ENCODE data around the gene MAPK7. TPM values are rescaled to one million over a fixed set of nuclear protein-coding genes. Genes with fewer than 3 reads are reported as not detected.

The MAPK7 gene
- total and polyA plus RNA-seq, 2 of the 4 experiments (the other 2 are of a cell fraction): 9.7 to 25.4 TPM

DNA sequence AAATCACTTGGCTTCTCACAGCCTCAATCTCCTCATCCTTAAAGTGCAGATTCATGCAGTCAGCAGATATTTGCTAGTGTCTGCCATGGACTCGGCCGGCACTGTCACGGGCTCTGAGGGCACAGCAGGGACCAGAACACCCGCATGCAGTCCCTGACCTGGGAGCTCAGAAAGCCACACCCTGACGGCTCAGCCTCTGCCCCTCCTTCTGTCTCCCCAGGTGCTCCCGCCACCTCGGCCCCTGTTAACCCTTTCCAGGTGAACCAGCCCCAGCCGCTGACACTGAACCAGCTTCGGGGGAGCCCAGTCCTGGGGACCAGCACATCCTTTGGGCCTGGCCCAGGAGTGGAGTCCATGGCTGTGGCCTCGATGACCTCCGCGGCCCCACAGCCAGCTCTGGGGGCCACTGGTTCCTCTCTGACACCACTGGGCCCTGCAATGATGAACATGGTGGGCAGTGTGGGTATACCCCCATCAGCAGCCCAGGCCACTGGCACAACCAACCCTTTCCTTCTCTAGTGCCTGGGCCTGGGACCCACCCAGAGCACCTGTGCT is 44.5 kb upstream of the MAPK7 start:
- peaks cover 0 to 32% of the 10 kb centered on the region in 2 experiments; a peak in 2 of 4 replicates for H3K79me1 ChIP-seq (ENCODE audit: low read depth in 1 of 2, low read length in 2 of 2)
- H2BK5ac ChIP-seq (ENCODE audit: low read depth, low read length, poor library complexity, severe bottlenecking): no peak overlapping the region
- WGBS, 2 experiments (ENCODE audit: extremely low coverage in 2 of 2, insufficient read length in 1 of 2): 98% methylated on average over 6 of the region's 12 CpGs; no CpG with 5 or more reads in 1 of the 2 experiments
- no peak overlapping the region for H4K8ac ChIP-seq (ENCODE audit: low read depth in 2 of 2, low read length in 2 of 2)
- ATAC-seq (ENCODE audit: low read depth): no peak
- H3K9me3 ChIP-seq (ENCODE audit: control insufficient read depth, insufficient read depth, low read length): no peaks in the 10 kb centered on the region
- H2AFZ ChIP-seq (replicated peaks; ENCODE audit: low read length, poor library complexity): no peak overlapping the region
- no peak overlapping the region for H3K9ac ChIP-seq (ENCODE audit: low read depth, low read length)
- H3K18ac ChIP-seq (ENCODE audit: low read depth, low read length): no peak overlapping the region
- H3K23ac ChIP-seq (ENCODE audit: low read depth, low read length): no peak overlapping the region
- TF ChIP-seq NFE2L2 (IDR thresholded peaks at IDR 0.05; ENCODE audit: low read depth, low read length): no peak
- no peak for TF ChIP-seq RCOR1 (IDR thresholded peaks at IDR 0.05; ENCODE audit: insufficient replicate concordance, low read length)
- TF ChIP-seq, protein P1, sequence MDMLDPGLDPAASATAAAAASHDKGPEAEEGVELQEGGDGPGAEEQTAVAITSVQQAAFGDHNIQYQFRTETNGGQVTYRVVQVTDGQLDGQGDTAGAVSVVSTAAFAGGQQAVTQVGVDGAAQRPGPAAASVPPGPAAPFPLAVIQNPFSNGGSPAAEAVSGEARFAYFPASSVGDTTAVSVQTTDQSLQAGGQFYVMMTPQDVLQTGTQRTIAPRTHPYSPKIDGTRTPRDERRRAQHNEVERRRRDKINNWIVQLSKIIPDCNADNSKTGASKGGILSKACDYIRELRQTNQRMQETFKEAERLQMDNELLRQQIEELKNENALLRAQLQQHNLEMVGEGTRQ (IDR thresholded peaks at IDR 0.05; ENCODE audit: low read depth, low read length): no peak
- TF ChIP-seq RAD21 (IDR thresholded peaks at IDR 0.05; ENCODE audit: low read length): no peak
- TF ChIP-seq, protein P2, sequence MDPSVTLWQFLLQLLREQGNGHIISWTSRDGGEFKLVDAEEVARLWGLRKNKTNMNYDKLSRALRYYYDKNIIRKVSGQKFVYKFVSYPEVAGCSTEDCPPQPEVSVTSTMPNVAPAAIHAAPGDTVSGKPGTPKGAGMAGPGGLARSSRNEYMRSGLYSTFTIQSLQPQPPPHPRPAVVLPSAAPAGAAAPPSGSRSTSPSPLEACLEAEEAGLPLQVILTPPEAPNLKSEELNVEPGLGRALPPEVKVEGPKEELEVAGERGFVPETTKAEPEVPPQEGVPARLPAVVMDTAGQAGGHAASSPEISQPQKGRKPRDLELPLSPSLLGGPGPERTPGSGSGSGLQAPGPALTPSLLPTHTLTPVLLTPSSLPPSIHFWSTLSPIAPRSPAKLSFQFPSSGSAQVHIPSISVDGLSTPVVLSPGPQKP (IDR thresholded peaks at IDR 0.05; ENCODE audit: borderline replicate concordance, low read depth, low read length): no peak
- no peak for TF ChIP-seq SMC3 (IDR thresholded peaks at IDR 0.05; ENCODE audit: low read depth, low read length)
- TF ChIP-seq CEBPB (IDR thresholded peaks at IDR 0.05; ENCODE audit: low read depth, low read length): no peak
- TF ChIP-seq MAFK (IDR thresholded peaks at IDR 0.05; ENCODE audit: low read depth, low read length): no peak
- TF ChIP-seq BHLHE40 (IDR thresholded peaks at IDR 0.05; ENCODE audit: low read depth, low read length): no peak
- TF ChIP-seq MXI1 (IDR thresholded peaks at IDR 0.05; ENCODE audit: borderline replicate concordance, low read depth, low read length): no peak
- no peak for TF ChIP-seq RFX5 (IDR thresholded peaks at IDR 0.05; ENCODE audit: low read depth, low read length)
- no peak overlapping the region for H2BK20ac ChIP-seq (ENCODE audit: low read depth, low read length)
- H3K4me3 ChIP-seq (ENCODE audit: insufficient read depth, low read depth, low read length): no peak overlapping the region
- H3K4me2 ChIP-seq (ENCODE audit: low read depth, low read length): no peak overlapping the region
- H2AK9ac ChIP-seq (replicated peaks; ENCODE audit: low read depth, low read length, poor library complexity): peak overlapping the region; percentile 29
- no TSS peak for BruUV-seq (replicated peaks)
- DNase-seq: no peak
- intact Hi-C loops (cut with micrococcal nuclease) (no loop called here), dilution Hi-C loops (cut with HindIII; ENCODE audit: low sequenced_read_pairs, unreplicated experiment) (no loop called here), in situ Hi-C loops (cut with MboI; ENCODE audit: low sequenced_read_pairs) (no loop called here)
- ChIA-PET CTCF (no interaction called here), POLR2A (ENCODE audit: unreplicated experiment) (no interaction called here)
- peaks cover 4% of the 10 kb centered on the region; the same call in 1 of the 2 replicates for H4K20me1 ChIP-seq (ENCODE audit: insufficient read depth, low read length)
- H2BK15ac ChIP-seq (ENCODE audit: low read depth, low read length): 0 out of 3 replicates have a peak overlapping the region, but pooled peaks have one; percentile 40
- peaks cover 37% of the 10 kb centered on the region for H3K9me1 ChIP-seq (ENCODE audit: insufficient read depth, low read length)
- H4K5ac ChIP-seq (ENCODE audit: low read depth, low read length): no peak overlapping the region
- H2AK5ac ChIP-seq (ENCODE audit: low read depth, low read length): peak overlapping the region; percentile 20; the same call in 1 of the 2 replicates
- no peaks in the 10 kb centered on the region for H3K27me3 ChIP-seq (ENCODE audit: control insufficient read depth, insufficient read depth, low read length)
- peaks cover 27% of the 10 kb centered on the region for H3K4me1 ChIP-seq (ENCODE audit: control insufficient read depth, insufficient read depth, low read length)
- no peak overlapping the region for H2BK120ac ChIP-seq (ENCODE audit: low read depth, low read length)
- H3K4ac ChIP-seq (ENCODE audit: low read depth, low read length): no peak overlapping the region
- H3K14ac ChIP-seq (replicated peaks; ENCODE audit: low read depth, low read length): no peak overlapping the region
- H4K91ac ChIP-seq (ENCODE audit: insufficient read depth, low read depth, low read length): no peak overlapping the region
- H3K27ac ChIP-seq (ENCODE audit: insufficient read depth, low read length): no peak overlapping the region
- peaks cover 18% of the 10 kb centered on the region; the same call in 1 of the 2 replicates for H3K36me3 ChIP-seq (ENCODE audit: control insufficient read depth, insufficient read depth, low read length)
- H3K56ac ChIP-seq (ENCODE audit: extremely low read depth, insufficient read depth, low read length): no peak overlapping the region

Data from IMR-90 (cell line).